ENCODE results near the gene TUBB1. TPM values are rescaled to one million over a fixed set of nuclear protein-coding genes. Genes with fewer than 3 reads are reported as not detected.
A peak's percentile ranks its signal among the peaks of the same experiment; 100 is the strongest.

Gene TUBB1
- polyA plus RNA-seq, 1 donor (not counting 4 experiments of a cell fraction or from before 2014, with no cell fraction given), result 0.03 TPM

DNA sequence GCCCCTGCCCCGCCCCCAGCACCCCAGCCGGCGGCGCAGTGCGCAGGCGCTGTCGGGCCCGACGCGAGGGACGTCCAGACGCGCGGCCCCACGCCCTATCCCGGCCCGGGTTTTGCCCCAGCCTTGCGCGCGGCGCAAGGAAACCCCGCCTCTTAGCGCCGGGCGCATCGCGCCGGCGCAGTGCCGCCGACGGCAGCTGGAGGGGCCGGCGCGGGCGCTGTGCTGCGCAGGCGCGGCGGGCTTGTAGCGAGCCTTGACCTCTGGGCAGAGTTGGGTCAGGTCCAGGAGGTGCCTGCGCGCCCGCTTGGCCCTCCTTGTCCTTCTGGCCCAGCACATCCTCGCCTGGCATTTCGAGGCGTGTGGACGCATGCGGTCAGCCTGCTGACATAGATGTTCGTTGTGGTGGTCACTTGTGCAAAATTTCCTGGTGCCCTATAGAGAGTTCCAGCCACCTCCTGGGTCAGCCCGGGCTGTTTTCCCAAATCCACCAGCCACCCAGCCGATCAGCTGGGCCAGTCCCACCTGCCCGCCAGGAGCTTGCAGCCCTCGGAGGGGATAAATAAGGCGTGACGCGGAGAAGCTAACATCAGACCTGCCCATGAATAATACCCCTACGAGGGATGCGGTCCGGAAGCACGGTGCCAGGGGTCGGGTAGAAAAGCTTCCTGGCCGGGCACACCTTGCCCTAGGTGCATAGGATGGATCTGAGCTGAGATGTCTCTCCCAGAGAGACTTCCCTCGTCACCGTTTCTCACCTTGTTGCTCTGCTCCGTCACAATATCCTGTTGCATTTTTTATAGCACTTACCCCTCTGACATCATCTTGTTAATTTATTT, 23.8 kb downstream of the TUBB1 start:
- dilution Hi-C loops (cut with MboI; ENCODE audit: extremely low pct_ligation_motif_present, low sequenced_read_pairs), result no loop called here
- H4K20me1 ChIP-seq (ENCODE audit: control insufficient read depth, extremely low read depth, insufficient read depth, low read length), result no peaks in the 10 kb centered on the region
- no peak for FAIRE-seq
- peak; percentile 42 for DNase-seq (ENCODE audit: low read depth, low spot score)
- H3K4me3 ChIP-seq (ENCODE audit: control insufficient read depth in 2 of 3, extremely low read depth in 1 of 3, insufficient read depth in 2 of 3, low read depth in 1 of 3, low read length in 3 of 3), result peak overlapping the region; percentile 75 to 95 (median 85)
- H3K9ac ChIP-seq (ENCODE audit: control insufficient read depth, extremely low read depth, insufficient read depth, low read length), result peak overlapping the region; percentile 86
- H3K9me3 ChIP-seq (ENCODE audit: control insufficient read depth, low read depth, low read length), result no peaks in the 10 kb centered on the region
- H3K79me2 ChIP-seq (ENCODE audit: control insufficient read depth, insufficient read depth, low read length), result peaks cover 46% of the 10 kb centered on the region
- peaks cover 4 to 16% of the 10 kb centered on the region in 2 experiments for H3K36me3 ChIP-seq (ENCODE audit: control insufficient read depth in 2 of 2, extremely low read depth in 1 of 2, insufficient read depth in 2 of 2, low read length in 2 of 2)
- peak overlapping the region; percentile 96 for H2AFZ ChIP-seq (ENCODE audit: control insufficient read depth, low read length)
- H3K9me1 ChIP-seq (ENCODE audit: control insufficient read depth, extremely low read depth, insufficient read depth, low read length), result peaks cover 4% of the 10 kb centered on the region
- TF ChIP-seq, protein P1, sequence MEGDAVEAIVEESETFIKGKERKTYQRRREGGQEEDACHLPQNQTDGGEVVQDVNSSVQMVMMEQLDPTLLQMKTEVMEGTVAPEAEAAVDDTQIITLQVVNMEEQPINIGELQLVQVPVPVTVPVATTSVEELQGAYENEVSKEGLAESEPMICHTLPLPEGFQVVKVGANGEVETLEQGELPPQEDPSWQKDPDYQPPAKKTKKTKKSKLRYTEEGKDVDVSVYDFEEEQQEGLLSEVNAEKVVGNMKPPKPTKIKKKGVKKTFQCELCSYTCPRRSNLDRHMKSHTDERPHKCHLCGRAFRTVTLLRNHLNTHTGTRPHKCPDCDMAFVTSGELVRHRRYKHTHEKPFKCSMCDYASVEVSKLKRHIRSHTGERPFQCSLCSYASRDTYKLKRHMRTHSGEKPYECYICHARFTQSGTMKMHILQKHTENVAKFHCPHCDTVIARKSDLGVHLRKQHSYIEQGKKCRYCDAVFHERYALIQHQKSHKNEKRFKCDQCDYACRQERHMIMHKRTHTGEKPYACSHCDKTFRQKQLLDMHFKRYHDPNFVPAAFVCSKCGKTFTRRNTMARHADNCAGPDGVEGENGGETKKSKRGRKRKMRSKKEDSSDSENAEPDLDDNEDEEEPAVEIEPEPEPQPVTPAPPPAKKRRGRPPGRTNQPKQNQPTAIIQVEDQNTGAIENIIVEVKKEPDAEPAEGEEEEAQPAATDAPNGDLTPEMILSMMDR (optimal IDR thresholded peaks at IDR 0.05 in 1 of 3, IDR thresholded peaks at IDR 0.05 in 1 of 3, conservative IDR thresholded peaks at IDR 0.05 in 1 of 3; ENCODE audit: extremely low read depth in 1 of 3, insufficient read depth in 2 of 3, low read length in 3 of 3), result no peak
- TF ChIP-seq EZH2 (IDR thresholded peaks at IDR 0.05; ENCODE audit: low read length), result no peak
- peak overlapping the region; percentile 58 for H3K27ac ChIP-seq (ENCODE audit: control insufficient read depth, insufficient read depth, low read length)
- H3K4me1 ChIP-seq (ENCODE audit: control insufficient read depth, extremely low read depth, insufficient read depth, low read length), result peaks cover 32% of the 10 kb centered on the region
- H3K4me2 ChIP-seq (ENCODE audit: control insufficient read depth, extremely low read depth, insufficient read depth, low read depth, low read length), result peak overlapping the region; percentile 90
- H3K27me3 ChIP-seq (ENCODE audit: control insufficient read depth, extremely low read depth, insufficient read depth, low read length), result no peaks in the 10 kb centered on the region

DNA sequence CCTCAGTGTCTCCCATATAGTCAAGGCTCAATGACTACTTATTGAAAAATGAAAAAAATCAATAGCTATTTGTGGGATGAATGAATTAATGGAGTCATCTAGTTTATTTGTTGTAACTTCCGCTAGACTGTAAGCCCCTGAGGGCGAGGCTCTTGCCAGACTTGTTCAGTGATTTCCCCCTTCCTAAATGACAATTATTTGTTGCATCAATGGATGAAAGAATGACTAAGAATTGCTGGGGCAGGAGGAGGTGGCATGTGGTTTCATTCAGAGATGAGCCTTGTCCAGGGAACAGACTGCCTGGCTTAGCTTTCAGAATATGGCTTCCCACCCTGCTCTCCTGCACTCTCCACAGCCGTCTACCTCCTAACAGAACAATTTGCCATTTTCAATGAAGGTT, 24.5 kb downstream of the TUBB1 start:
- H3K36me3 ChIP-seq (ENCODE audit: control insufficient read depth in 2 of 2, extremely low read depth in 1 of 2, insufficient read depth in 2 of 2, low read length in 2 of 2), result peaks cover 4 to 12% of the 10 kb centered on the region in 2 experiments
- peak overlapping the region; percentile 90 for H3K4me2 ChIP-seq (ENCODE audit: control insufficient read depth, extremely low read depth, insufficient read depth, low read depth, low read length)
- no peak for DNase-seq (ENCODE audit: low read depth, low spot score)
- H3K4me1 ChIP-seq (ENCODE audit: control insufficient read depth, extremely low read depth, insufficient read depth, low read length), result peaks cover 32% of the 10 kb centered on the region
- no peak for FAIRE-seq
- no peaks in the 10 kb centered on the region for H3K27me3 ChIP-seq (ENCODE audit: control insufficient read depth, extremely low read depth, insufficient read depth, low read length)
- peak overlapping the region; percentile 57 for H2AFZ ChIP-seq (ENCODE audit: control insufficient read depth, low read length)
- H3K9ac ChIP-seq (ENCODE audit: control insufficient read depth, extremely low read depth, insufficient read depth, low read length), result no peak overlapping the region
- dilution Hi-C loops (cut with MboI; ENCODE audit: extremely low pct_ligation_motif_present, low sequenced_read_pairs), result no loop called here
- H3K9me1 ChIP-seq (ENCODE audit: control insufficient read depth, extremely low read depth, insufficient read depth, low read length), result peaks cover 4% of the 10 kb centered on the region
- H3K27ac ChIP-seq (ENCODE audit: control insufficient read depth, insufficient read depth, low read length), result no peak overlapping the region
- H3K4me3 ChIP-seq (ENCODE audit: control insufficient read depth in 2 of 3, extremely low read depth in 1 of 3, insufficient read depth in 2 of 3, low read depth in 1 of 3, low read length in 3 of 3), result no peak overlapping the region
- H3K9me3 ChIP-seq (ENCODE audit: control insufficient read depth, low read depth, low read length), result no peaks in the 10 kb centered on the region
- TF ChIP-seq, protein P1 (optimal IDR thresholded peaks at IDR 0.05 in 1 of 3, IDR thresholded peaks at IDR 0.05 in 1 of 3, conservative IDR thresholded peaks at IDR 0.05 in 1 of 3; ENCODE audit: extremely low read depth in 1 of 3, insufficient read depth in 2 of 3, low read length in 3 of 3), result no peak
- no peak for TF ChIP-seq EZH2 (IDR thresholded peaks at IDR 0.05; ENCODE audit: low read length)
- H3K79me2 ChIP-seq (ENCODE audit: control insufficient read depth, insufficient read depth, low read length), result peaks cover 39% of the 10 kb centered on the region
- H4K20me1 ChIP-seq (ENCODE audit: control insufficient read depth, extremely low read depth, insufficient read depth, low read length), result no peaks in the 10 kb centered on the region

Data from keratinocyte (primary cell).